Measurements from ENCODE around the gene PITPNM3.
A peak's percentile ranks its signal among the peaks of the same experiment; 100 is the strongest.

PITPNM3 gene

DNA sequence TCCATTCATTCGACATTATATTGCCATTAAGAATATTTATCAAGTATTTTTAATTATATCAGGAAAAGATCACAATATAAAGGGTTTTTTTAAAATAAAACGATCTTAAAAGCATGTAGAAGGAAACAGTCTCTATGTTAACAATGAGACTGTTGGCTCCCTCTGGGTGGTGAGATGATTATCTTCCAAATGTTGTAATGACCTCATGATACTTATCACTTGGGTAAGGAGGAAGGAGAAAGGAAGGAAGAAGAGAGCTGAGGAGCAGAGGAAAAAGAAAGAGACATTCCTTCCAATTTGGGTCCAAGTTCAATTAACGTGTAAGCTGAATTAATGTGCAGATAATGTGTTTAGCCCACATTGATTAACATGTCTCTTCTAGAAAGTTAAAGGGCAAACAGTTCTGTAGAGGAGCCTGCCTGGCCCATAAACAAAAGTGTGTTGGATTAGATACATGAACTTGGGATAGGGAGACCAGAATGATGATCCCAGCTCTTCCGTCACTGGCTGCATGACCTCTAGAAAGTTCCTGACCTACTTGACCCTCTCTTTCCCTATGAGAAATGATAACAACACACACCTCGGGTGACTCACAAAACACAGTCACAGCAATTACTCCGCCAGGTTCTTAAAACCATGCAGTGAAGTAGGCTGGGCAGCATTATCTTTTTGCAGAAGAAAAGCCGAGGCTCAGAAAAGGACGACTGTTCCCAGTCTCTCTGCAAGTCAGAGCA is 80.1 kb downstream of the PITPNM3 start:
- no peak for DNase-seq

DNA sequence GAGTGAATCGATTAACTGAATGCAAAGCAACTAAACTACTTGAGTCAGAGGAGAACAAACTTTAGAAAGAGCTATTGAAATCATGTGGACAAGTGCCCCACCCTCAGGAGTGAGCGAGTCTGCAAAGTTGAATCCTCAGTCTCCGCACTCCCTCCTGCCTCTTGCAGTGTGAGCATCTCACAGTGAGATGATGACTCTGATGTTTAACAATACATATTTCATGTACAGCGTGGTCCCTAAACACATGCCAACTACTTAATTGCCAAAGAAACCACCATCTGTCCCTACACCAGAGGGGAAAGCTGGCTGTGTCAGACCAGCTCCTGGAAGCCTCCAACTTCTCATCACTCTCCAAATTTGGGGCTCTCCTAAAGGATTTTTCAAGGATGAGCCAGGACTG is 80.9 kb downstream of the PITPNM3 start:
- DNase-seq, result peak; percentile 80

DNA sequence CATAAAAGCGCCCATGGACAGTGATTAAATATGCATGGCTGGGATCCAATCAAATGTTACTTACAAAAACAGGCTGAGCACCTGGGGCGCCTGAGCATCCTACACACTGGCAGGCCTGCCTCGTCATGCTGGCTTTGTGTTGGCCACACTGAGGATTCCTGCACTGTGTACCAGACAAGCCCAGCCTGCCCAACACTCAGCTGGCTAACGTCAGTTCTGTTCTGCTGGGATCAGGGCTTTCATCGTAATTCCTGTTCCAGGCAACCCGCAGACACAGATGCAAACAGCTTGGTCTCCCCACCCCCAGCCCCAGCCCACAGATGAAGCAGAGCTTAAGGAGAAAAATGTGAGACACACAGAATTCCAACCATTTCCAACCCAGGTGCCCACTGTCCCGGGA is 81.4 kb downstream of the PITPNM3 start:
- no peak for DNase-seq

DNA sequence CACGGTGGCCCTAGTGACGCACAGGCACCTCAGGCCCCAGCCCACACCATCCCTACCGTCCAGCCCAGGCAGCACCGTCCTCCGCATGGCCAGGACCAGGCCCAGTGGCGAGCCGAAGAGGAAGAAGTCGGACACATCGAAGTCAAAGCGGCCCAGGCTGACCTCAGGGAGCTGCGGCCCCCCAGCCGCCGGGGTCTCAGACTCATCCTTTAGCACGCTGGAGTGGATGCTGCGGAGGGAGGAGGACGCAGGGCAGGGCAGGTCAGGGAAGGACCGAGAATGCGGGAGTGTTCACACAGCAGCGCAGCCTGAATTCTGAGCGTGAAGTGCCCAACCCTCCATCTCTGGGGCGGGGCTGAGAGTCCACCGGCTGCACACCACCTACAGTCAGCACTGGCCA is 82.0 kb downstream of the PITPNM3 start:
- DNase-seq, result no peak

DNA sequence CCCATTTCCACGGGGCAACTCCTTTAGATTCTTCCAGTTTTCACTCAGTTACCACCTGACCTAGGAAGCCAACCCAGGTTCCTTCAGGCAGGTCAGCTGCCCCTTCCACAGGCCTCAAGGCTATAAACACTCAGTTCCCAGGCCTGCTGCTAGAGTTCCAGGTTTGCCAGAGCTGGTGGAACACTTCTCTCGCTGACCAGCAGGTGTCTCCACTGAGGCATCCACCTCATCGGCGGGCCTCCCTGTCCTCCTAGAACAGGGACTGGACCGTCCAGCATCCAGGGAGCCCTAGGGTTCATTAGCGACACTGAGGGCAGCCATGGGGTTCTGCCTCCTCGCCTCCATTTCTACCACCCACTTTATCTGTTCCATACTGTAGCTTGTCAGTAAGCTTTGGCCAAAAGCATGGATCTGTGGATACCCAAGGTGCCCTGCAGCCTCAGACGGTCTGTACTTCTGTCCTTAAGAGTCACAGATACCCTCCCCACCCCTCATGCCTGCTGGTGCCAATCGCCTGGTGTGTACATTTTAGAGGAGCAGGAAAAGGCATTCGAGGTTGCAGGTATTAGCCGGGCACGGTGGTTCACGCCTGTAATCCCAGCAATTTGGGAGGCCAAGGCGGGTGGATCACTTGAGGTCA is 83.1 kb downstream of the PITPNM3 start:
- DNase-seq, result no peak

DNA sequence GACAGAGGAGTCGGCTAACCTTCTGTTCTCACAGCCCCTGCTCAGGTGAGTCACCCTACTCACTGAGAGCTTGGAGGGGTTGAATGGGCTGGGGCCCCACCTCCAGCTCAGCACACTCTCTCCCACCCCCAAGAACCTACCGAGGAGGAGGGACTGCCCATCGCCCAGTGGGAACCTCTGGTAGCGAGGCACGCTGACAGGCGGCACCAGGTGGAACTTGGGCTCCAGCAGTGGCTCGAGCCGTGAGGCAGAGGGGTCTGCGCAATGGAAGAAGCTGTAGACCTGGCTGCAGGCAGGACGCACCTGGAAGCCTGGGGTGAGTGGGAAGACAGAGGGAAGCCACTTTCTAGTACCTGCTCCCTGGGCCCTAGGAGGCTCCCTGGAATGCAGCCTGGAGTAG is 83.8 kb downstream of the PITPNM3 start:
- no peak for DNase-seq

DNA sequence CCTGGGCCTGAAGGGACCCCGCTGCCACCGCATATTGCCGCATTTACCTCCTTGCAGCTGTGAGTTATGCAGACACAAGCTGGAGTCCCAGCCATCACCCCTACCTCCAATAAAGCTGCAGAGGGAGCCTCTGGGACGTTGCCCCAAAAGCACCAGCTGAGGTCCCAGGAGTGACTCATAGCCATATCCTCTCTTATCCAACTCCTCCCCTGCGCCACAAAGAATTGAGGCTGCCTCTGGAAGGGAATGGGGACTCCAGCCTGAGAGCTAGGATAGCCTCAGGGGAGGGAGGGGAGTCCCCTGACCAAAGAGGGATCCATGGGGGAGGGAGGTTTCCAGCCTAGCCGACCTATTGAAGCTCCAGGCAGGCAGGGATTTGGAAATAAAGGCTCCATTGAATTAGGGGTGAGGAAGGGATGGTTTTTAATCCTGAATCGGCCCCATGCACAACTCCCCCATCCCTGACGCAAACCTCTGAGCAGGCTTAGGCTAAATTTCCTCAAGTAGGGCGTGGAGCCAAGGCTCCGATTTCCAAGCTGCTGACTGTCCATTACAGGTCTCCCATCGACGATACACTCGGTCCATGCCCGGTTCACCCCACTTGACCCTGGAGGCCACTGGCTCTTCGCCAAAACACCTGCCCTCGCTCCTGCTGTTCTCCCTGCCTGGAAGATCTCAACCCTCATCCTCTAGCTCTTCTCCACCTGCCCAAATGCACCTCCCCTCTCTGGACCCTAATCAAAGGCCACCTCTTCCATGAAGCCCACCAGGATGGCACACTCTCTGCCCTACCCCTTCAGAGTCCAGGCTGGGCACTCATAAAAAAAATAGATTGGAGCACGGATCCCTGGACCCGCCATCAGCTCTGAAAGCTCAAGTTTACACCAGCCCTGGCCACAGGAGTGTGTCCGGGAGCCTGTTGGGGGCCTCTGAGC is 84.6 kb downstream of the PITPNM3 start:
- DNase-seq, result no peak

DNA sequence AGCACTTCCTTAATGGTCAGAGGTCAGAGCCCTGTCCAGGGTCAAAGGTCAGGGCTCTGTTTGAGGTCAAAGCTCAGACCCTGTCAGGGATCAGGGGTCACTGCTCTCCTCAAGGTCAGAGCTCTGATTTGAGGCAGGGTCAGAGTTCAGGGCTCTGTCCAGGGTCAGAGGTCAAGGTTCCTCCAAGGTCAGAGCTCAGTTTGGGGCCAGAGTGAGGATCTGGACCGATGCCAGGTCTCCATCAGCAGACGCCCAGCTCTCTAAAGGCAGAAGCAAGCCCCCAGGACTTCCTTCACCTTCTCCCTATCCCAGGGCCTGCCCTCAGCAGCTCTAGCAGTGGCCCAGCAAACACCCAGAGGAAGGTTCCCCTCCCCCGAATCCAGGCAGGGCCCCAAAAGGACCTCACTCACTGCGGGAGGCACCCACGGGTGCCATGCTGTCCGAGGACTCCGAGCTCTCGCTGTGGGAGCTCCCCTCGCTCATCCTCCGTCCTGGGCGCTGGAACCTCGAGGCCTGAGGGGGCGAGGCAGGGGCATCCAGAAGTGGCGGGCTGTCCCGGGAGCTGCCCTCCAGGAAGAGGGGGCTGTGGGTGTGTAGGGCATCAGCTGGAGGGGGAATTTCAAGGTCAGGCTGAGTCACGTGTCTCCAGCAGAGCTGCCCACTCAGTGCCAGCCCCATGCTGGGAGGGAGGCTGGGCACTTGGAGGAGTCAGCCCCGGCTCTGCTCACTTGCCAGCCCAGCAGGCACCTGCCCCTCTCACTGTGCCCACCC is 85.4 kb downstream of the PITPNM3 start:
- no peak for DNase-seq

DNA sequence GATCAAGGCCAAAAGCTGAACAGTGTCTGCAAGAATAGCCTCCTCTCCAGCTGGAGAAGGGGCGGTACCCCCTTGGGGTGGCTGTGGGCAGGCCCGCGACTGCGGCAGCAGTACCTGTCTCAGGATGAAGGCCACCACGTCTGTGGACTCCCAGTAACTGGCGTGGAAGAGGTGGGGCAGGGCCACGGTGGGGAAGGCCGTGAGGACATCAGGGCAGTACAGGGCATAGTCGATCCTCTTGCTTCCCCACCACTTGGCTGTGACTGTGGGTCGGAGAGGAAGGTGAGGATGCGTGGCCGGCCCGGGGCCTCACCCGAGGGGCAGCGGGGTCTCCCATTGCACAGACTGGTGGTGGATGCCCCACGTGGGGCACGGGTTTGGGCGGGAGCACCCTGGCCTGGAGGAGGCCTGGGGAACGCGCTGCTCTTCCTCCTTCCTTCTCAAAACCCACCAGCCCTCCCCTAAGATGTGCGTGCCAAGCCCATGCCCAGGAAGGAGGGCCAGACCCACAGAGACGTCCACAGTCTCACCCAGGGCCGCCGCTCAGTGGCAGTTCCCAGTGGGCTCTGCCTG is 86.1 kb downstream of the PITPNM3 start:
- DNase-seq, result no peak

DNA sequence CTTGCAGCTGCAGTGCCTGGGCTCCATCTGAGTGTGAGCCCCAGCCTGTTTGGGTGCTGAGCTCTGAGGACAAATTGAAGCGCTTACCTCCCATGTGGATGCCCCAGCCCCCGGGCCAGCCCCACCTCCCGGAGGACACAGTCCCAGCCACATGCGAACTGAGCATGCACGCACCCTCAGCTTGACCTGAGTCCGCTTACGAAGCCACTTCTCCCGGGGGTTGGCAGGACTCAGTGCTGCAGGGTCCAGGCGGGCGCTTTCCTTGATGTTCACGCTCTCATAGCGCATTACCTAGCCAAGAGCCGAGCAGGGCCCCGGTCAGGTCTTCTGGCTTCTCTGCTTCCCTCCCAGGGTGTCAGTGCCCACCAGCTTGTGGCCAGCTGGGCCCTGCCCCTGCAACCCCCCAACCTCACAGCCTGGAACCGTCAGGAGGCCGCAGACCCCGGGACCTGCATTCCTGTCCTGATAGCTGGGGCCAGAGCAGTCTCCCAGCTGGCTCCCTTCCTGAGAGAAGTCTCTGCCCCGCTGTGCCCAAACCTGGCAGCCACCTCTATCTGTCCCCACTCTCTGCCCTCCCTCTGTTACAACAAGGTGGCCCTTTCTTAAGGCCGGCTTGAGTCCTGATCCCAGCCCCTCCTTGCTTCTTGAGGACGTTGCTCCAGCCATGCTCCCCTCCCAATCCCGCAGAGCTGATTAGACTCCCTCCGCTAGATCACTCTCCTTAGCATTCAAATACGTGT is 88.1 kb downstream of the PITPNM3 start:
- DNase-seq, result no peak

DNA sequence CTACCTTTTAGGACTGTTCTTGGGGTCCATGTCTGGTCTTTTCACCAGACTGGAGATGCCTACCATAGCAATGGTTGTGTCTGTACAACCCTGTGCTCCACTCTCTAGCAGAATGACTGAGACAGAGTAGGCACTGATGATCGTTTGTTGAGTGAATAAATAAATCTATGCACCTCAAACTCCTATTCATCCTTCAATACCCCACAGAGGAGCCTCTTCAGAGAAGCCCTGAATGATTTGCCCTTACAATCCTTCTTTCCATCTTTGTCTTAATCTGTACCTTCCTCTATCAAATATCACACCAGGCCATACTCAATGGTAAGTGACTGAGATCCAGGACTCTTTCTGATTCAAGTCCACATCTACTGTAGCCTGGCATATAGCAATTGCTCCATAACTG is 88.8 kb downstream of the PITPNM3 start:
- no peak for DNase-seq

DNA sequence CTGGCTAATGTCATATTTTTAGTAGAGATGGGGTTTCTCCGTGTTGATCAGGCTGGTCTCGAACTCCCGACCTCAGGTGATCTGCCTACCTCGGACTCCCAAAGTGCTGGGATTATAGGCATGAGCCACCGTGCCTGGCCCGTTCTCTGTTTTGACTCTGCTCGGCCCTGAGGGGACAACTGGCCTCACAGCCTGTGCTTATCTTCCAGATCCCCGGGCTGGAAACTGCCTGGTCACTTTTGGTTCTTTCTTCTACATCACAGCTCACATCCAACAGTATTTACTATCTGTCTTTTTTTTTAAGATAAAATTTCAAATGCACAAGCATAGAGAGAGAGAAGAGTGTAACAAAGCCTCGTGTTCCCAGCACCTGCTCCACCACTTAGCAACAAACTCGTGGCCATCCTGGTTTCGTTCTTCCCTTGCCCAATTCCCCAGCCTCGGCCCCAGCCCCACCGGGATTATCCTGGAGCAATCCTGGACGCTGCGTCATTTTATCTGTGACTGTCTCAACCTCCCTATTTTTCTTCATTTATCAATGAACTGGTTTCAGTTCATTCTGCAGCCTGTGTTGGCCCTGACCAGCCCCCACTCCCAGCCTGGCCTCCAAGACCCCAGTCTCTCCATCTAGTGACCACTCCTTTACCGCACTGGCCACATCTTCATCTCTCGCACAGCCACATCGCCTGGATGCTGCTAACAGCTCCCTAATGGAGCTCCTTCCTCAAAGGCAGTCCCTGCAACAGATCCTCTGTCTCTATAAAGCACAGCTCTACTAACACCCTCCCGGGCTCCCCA is 91.0 kb downstream of the PITPNM3 start:
- DNase-seq, result no peak

DNA sequence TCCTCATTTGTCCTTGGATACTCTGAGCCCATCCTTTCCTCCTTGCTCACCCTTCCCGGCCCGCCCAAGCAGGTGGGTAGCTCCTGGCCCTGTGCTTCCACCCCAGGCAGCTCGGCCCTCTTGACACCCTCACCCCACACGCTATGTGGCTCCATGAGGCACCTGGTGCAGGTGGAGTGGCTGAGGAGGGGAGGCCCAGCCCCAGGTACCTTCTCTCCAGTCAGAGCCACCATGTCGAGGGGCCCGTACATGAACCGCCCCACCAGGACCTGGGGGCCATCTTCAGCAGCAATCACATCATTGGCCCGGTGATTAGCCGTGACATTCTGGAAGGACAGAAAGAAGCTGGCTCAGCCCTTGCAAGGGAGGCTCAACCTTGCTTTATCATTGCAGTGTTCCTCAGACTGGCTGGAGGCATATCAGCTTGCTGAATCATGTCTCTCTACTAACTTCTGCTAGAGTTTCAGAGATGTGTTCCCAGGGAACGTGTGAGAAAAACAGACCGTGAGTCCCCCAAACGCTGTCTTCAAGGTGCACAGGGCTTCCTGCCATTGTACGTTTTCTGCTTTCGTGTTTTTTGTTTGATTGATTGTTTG is 91.8 kb downstream of the PITPNM3 start:
- no peak for DNase-seq

DNA sequence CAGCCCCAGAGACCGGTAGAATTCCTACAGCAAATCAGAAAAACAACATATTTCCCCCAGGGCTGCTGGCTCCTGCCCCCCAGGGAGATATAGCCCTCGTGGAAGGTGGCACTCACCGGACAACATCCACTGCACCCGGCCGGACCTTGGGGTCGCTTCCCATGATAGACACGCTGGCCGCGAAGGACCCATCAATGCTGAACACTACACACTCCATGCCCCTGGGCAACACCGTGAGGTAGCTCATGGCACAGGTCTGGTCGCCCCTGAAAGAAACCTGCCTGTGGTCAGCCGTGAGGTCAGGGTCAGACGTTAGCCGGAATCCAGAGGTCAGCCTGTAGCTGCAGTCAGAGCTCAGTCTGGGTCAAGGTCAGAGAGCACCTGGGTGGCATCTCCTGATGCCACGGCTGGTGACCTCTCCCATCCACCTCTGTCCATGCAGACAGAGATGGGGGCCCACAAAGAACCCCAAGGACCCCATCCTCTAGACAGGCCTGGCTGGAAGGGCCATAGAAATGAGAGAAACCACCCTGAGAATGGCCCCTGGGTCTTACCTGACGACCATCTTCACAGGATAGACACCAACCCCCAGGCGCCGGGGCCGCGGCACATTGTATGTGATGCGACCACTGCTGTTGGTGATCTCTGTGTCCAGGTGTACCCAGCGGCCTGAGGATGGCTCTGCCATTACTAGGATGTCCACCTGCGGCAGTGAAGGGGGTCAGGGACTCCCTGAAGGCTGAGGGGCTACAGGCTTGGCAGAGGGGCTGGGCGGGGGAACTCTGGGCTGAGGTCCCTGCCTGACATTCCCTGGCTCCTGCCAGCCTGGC is 92.5 kb downstream of the PITPNM3 start:
- DNase-seq, result no peak

DNA sequence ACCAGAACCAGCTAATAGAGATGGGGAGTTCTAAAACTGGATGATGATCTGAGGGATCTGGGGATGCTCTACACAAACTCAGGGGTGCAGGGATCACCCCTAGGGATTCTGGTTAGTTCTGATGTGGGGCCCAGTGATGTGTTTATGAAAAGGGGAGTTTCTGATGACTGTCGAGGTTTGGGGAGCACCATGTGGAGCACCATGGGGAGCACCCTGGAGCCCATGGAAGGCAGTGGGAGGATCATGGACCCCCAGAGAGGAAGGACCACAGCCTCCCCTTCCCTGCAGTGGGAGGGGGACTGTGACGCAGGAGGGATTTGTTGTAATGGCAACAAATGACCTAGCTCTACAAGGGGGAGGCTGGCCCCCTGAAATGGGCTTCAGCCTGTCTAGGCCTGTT is 93.7 kb downstream of the PITPNM3 start:
- DNase-seq, result no peak

DNA sequence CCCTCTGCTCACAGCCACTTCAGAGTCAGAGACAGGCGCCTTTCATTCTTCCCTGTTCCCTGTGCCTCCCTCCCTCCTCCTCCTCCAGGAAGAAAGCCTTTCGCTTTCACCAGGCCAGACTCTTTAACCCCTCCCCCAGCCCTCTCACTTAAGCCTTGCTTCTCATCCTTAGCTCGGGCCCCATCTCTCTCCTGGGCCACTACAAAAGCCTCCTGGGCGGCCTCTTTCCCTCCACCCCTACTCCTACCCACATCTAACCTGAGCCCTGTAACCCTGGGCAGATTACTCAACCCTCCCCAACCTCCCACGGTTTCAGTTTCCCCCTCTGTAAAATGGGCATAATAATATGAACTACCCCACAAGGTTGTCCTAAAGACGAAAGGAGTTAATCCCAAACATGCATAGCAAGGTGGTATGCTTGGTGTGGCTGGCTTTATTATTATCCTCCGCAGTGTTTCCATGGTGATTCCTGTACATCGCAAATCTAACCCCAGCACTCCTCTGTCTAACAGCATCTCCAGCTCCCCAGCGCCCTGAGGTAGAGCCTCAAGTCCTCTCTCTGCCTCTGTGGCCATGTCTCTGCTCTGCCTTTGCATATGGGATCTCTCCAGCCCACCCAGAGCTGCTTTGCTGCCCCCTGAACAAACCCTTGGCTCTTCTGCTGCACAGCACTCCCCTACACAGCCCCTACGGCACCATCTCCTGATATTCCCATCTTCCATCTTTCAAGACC is 94.4 kb downstream of the PITPNM3 start:
- no peak for DNase-seq

DNA sequence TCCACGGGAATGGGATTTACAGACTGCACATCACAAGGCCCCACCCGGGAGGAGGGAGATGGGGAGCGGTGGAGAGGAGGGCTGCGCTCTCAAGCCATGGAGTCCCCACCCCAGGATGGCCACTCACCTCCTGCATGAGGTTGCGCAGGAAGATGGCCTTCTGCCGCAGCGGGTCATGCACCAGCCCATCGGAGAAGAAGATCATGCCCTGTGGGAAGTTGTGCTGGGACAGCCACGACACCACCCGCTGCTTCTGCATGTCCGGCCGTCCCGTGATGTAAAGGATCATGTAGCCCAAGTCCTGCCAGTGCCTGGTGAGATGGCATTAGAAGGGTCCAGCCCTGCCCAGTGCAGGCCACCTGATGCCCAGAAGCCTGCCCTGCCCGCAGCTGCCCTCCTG is 95.1 kb downstream of the PITPNM3 start:
- no peak for DNase-seq

DNA sequence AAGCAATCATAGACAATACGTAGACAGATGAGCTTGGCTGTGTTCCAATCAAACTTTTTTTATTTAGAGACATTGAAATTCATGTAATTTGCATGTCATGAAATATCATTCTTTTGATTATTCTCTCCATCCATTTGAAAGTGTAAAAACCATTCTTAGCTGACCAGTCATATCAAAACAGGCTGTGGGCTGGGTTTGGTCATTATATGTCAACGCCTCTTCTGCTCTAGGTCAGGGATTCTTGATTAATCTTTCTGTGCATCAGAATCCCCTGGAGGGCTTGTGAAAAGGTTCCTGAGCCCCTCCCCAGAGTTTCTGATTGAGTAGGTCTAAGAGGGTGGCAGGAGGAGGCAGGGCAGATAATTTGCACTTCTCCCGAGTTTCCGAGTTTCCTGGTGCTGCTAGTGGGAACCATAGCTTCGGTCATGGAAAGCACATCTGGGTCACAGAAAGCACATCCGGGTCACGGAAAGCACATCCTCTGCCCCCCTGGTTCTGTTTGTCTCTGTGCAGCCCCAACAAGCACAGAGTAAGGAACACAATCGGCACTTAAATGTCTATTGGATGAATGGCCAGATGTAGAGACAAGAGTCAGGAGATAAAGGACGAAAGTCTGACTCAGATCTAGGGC is 95.7 kb downstream of the PITPNM3 start:
- DNase-seq, result no peak

Measured in NCI-H446 treated with DMSO at 0.1 percent for 48 hours (cell line).